H1 (cell line): ENCODE data around the gene SECTM1. TPM values are rescaled to one million over a fixed set of nuclear protein-coding genes. Genes with fewer than 3 reads are reported as not detected.

Source experiments
- CTCF ChIA-PET: fragments of 300-600 bp; sonication (Branson Sonifier 250); formaldehyde crosslinking; loops from one replicate; lab custom pipeline; 2021; ENCODE audit not compliant: partially characterized antibody; lab: Charles Lee
- POLR2A ChIA-PET: fragments of 300-600 bp; sonication (Branson Sonifier 250); formaldehyde crosslinking; loops from one replicate; lab custom pipeline; 2021; ENCODE audit warnings: inconsistent platforms; ENCODE audit not compliant: partially characterized antibody; lab: Charles Lee
- DNase-seq, 2 experiments: peaks; one replicate each; pipeline versions ENCODE4 v3.0.0 to v3.0.0-alpha.2; 2010 to 2022; ENCODE audit warnings: low spot score in 2 of 2, low read depth in 1 of 2, mixed read lengths in 1 of 2
- FAIRE-seq: peaks from 2 replicates; lab custom pipeline; 2011; peaks lifted over from hg19 to GRCh38; lab: Jason Lieb, UNC
- H2AFZ ChIP-seq: 2 replicates; pipeline ENCODE4 v1.8.1; 2012; ENCODE audit warnings: low read length, inconsistent platforms
- H2AK5ac ChIP-seq: 2 replicates; pipeline ENCODE4 v1.6.1; 2013; ENCODE audit warnings: low read depth, low read length
- H2BK120ac ChIP-seq: replicated peaks from 2 replicates; pipeline ENCODE3; 2013; ENCODE audit warnings: low read depth, low read length, inconsistent platforms
- H2BK12ac ChIP-seq: 2 replicates; pipeline ENCODE4 v1.6.1; 2013; ENCODE audit warnings: low read depth, low read length
- H2BK15ac ChIP-seq: 2 replicates; pipeline ENCODE4 v1.6.1; 2013; ENCODE audit warnings: low read length
- H2BK20ac ChIP-seq: 2 replicates; pipeline ENCODE4 v1.6.1; 2013; ENCODE audit warnings: low read length
- H2BK5ac ChIP-seq: 2 replicates; pipeline ENCODE4 v1.6.1; 2013; ENCODE audit warnings: low read depth, low read length
- H3K14ac ChIP-seq: 2 replicates; pipeline ENCODE4 v1.6.1; 2013; ENCODE audit warnings: inconsistent platforms; ENCODE audit not compliant: insufficient read length
- H3K18ac ChIP-seq: 2 replicates; pipeline ENCODE4 v1.6.1; 2013; ENCODE audit warnings: low read length; ENCODE audit errors: extremely low read depth
- H3K23ac ChIP-seq: 2 replicates; pipeline ENCODE4 v1.6.1; 2013; ENCODE audit warnings: inconsistent platforms; ENCODE audit not compliant: insufficient read length
- H3K23me2 ChIP-seq: 2 replicates; pipeline ENCODE4 v1.6.1; 2013; ENCODE audit warnings: low read depth, low read length
- H3K27ac ChIP-seq: 2 replicates; pipeline ENCODE4 v1.6.1; 2011; ENCODE audit warnings: low read depth, low read length, inconsistent platforms
- H3K27me3 ChIP-seq, 4 experiments: replicated peaks in 1 of 4; 1 replicate in 1 of 4; 2 replicates in 3 of 4; pipeline versions ENCODE4 v1.6.1 to v1.8.1; 2011 to 2013; ENCODE audit warnings: low read length in 3 of 4, mild to moderate bottlenecking in 3 of 4, inconsistent platforms in 2 of 4, mixed read lengths in 2 of 4, moderate library complexity in 1 of 4; ENCODE audit not compliant: control insufficient read depth in 3 of 4, insufficient read depth in 3 of 4; ENCODE audit errors: extremely low read depth in 1 of 4
- H3K36me3 ChIP-seq, 4 experiments: 2 replicates each; pipeline versions ENCODE4 v1.6.1 to v1.8.1; 2011 to 2013; ENCODE audit warnings: mild to moderate bottlenecking in 4 of 4, low read length in 3 of 4, moderate library complexity in 2 of 4, control low read depth in 1 of 4, inconsistent platforms in 1 of 4; ENCODE audit not compliant: insufficient read depth in 4 of 4, control insufficient read depth in 2 of 4
- H3K4ac ChIP-seq: replicated peaks from 2 replicates; pipeline ENCODE3; 2013; ENCODE audit warnings: low read length, low read depth, mixed read lengths, inconsistent platforms; ENCODE audit not compliant: insufficient read length
- H3K4me1 ChIP-seq, 4 experiments: replicated peaks in 1 of 4; 1 replicate in 1 of 4; 2 replicates in 3 of 4; pipeline versions ENCODE4 v1.6.1 to v1.8.1; 2011 to 2013; ENCODE audit warnings: low read length in 3 of 4, inconsistent platforms in 2 of 4, mixed read lengths in 1 of 4; ENCODE audit not compliant: insufficient read depth in 4 of 4, control insufficient read depth in 3 of 4
- H3K4me2 ChIP-seq, 2 experiments: 2 replicates each; pipeline versions ENCODE4 v1.6.1 to v1.8.1; 2011 to 2013; ENCODE audit warnings: low read depth in 2 of 2, low read length in 2 of 2, control low read depth in 1 of 2, inconsistent platforms in 1 of 2, mild to moderate bottlenecking in 1 of 2; ENCODE audit not compliant: insufficient read depth in 1 of 2
- H3K4me3 ChIP-seq, 4 experiments: fragments of 200-600, 300-600 bp in 1 of 4; sonication (generic), shearing (Covaris generic), sonication (Bioruptor Twin) in 1 of 4; 2 replicates each; pipeline versions ENCODE4 v1.5.1 to v1.8.1; 2011 to 2016; ENCODE audit warnings: low read length in 4 of 4, low read depth in 3 of 4, control low read depth in 2 of 4, inconsistent platforms in 2 of 4, mild to moderate bottlenecking in 2 of 4, mixed read lengths in 1 of 4, moderate library complexity in 1 of 4; ENCODE audit not compliant: insufficient read depth in 2 of 4; ENCODE audit errors: extremely low read depth in 1 of 4
- H3K56ac ChIP-seq: replicated peaks from 2 replicates; pipeline ENCODE3; 2013; ENCODE audit warnings: low read depth, mild to moderate bottlenecking, mixed read lengths, low read length, inconsistent platforms; ENCODE audit not compliant: insufficient read length
- H3K79me1 ChIP-seq: 2 replicates; pipeline ENCODE4 v1.6.1; 2013; ENCODE audit warnings: low read depth, low read length, control low read depth
- H3K79me2 ChIP-seq, 2 experiments: 2 replicates each; pipeline versions ENCODE4 v1.6.1 to v1.8.1; 2012 to 2013; ENCODE audit warnings: low read length in 2 of 2, mild to moderate bottlenecking in 2 of 2, inconsistent platforms in 1 of 2; ENCODE audit not compliant: insufficient read depth in 2 of 2, control insufficient read depth in 1 of 2
- H3K9ac ChIP-seq, 4 experiments: replicated peaks in 1 of 4; 1 replicate in 1 of 4; 2 replicates in 3 of 4; pipeline versions ENCODE4 v1.6.1 to v1.8.1; 2011 to 2013; ENCODE audit warnings: low read depth in 3 of 4, low read length in 3 of 4, control low read depth in 2 of 4, mild to moderate bottlenecking in 2 of 4, moderate library complexity in 2 of 4, inconsistent platforms in 1 of 4; ENCODE audit errors: extremely low read depth in 1 of 4
- H3K9me3 ChIP-seq, 2 experiments: 2 replicates each; pipeline versions ENCODE4 v1.6.1 to v1.8.1; 2012 to 2013; ENCODE audit warnings: mild to moderate bottlenecking in 2 of 2, moderate library complexity in 2 of 2, control low read depth in 1 of 2, inconsistent platforms in 1 of 2, low read depth in 1 of 2, low read length in 1 of 2, mixed read lengths in 1 of 2; ENCODE audit not compliant: insufficient read depth in 2 of 2
- H4K20me1 ChIP-seq, 2 experiments: replicated peaks in 1 of 2; 2 replicates each; pipeline versions ENCODE3 to v1.8.1; 2011 to 2013; ENCODE audit warnings: inconsistent platforms in 2 of 2, low read length in 2 of 2, mild to moderate bottlenecking in 1 of 2; ENCODE audit not compliant: insufficient read depth in 2 of 2, control insufficient read depth in 1 of 2
- H4K5ac ChIP-seq: 2 replicates; pipeline ENCODE4 v1.6.1; 2013; ENCODE audit warnings: low read length, low read depth, mixed read lengths, inconsistent platforms; ENCODE audit not compliant: insufficient read length
- H4K8ac ChIP-seq: 2 replicates; pipeline ENCODE4 v1.8.0; 2013; ENCODE audit warnings: mild to moderate bottlenecking, moderate library complexity, low read length, inconsistent platforms; ENCODE audit not compliant: insufficient read depth; ENCODE audit errors: extremely low read depth
- H4K91ac ChIP-seq: replicated peaks from 2 replicates; pipeline ENCODE3; 2013; ENCODE audit warnings: low read length, mixed read lengths, inconsistent platforms; ENCODE audit not compliant: insufficient read length
- E2F6 ChIP-seq: IDR thresholded peaks from 2 replicates; pipeline ENCODE4 v1.6.1; 2012; ENCODE audit warnings: inconsistent platforms
- KDM4A ChIP-seq: IDR thresholded peaks from one replicate; pipeline ENCODE4 v1.7.1; 2012; ENCODE audit warnings: low read depth, mild to moderate bottlenecking, moderate library complexity, low read length, inconsistent platforms; ENCODE audit not compliant: severe bottlenecking
- SIX5 ChIP-seq: IDR thresholded peaks from 2 replicates; pipeline ENCODE4 v1.6.1; 2011; ENCODE audit warnings: mild to moderate bottlenecking, low read depth, low read length
- TAF7 ChIP-seq: optimal IDR thresholded peaks from 2 replicates; pipeline ENCODE3; 2011; ENCODE audit warnings: low read depth, mild to moderate bottlenecking, inconsistent platforms, low read length, moderate library complexity, borderline replicate concordance
- WGBS, 2 experiments: shearing (Covaris generic) in 1 of 2; methylation state at CpG; one replicate each; pipeline versions ENCODE4 v1.1.6 to v1.1.7; 2013 to 2015; ENCODE audit warnings: low lambda C conversion rate in 2 of 2, mixed read lengths in 2 of 2, inconsistent platforms in 1 of 2, low coverage in 1 of 2, missing lambda C conversion rate in 1 of 2; ENCODE audit not compliant: insufficient replicate concordance in 2 of 2, insufficient coverage in 1 of 2, insufficient read length in 1 of 2; ENCODE audit errors: extremely low coverage in 1 of 2, missing lambda C conversion rate in 1 of 2; 5-methylcytosine and 5-hydroxymethylcytosine counted together
- polyA plus RNA-seq, 7 experiments: library from polyadenylated mRNA; depleted of rRNA in 3 of 7; stranded (reverse) in 5 of 7; unstranded in 2 of 7; fragments of >200 nt in 5 of 7; fragments of 200-250 nt in 2 of 7; gene quantifications; 1 replicate in 5 of 7; 2 replicates in 1 of 7; 4 replicates in 1 of 7; pipeline versions ENCODE4 v1.2.1 to v1.2.3, GENCODE V29; 2011 to 2013; ENCODE audit warnings: missing spikeins in 2 of 7, mixed read lengths in 2 of 7
- total RNA-seq: library from RNA; stranded (reverse); fragmentation: NEBNext Ultra II Directional; extraction: Animal tissue kit (Norgen Biotek cat#: 25700); gene quantifications from 2 replicates; pipeline ENCODE4 v1.2.1, GENCODE V29; 2021
- TF ChIP-seq, protein P1 (sequence below): IDR thresholded peaks from 2 replicates; pipeline ENCODE4 v1.6.1; 2012; ENCODE audit warnings: inconsistent platforms

SECTM1 gene
- total and polyA plus RNA-seq, 2 of the 8 experiments (the other 6 are each of a cell fraction or from before 2014, with no cell fraction given), result 0.20 to 0.65 TPM

- Histone ChIP-seq H3K4me3 (no peak overlapping the region), H4K20me1 (peaks cover 0 to 11% of the 10 kb centered on the region in 2 experiments), H2AK5ac (no peak overlapping the region), H2BK120ac (peak overlapping the region; percentile 81), H3K79me2 (no peaks in the 10 kb centered on the region), H3K9ac (no peak overlapping the region), H3K56ac (no peak overlapping the region), H2BK20ac (no peak overlapping the region), H3K36me3 (no peaks in the 10 kb centered on the region; a peak in 1 of 8 replicates), H3K18ac (no peak overlapping the region), H4K91ac (no peak overlapping the region), H3K79me1 (no peaks in the 10 kb centered on the region; the same call in 1 of the 2 replicates), H3K23me2 (no peaks in the 10 kb centered on the region; the same call in 1 of the 2 replicates), H4K5ac (no peak overlapping the region), H3K4me1 (peaks cover 0 to 15% (median 5%) of the 10 kb centered on the region in 4 experiments; a peak in 6 of 7 replicates), H3K4me2 (peak overlapping the region in 1 of 2 experiments; percentile 12; a peak in 1 of 4 replicates), H3K23ac (no peak overlapping the region), H2BK15ac (no peak overlapping the region), H4K8ac (no peak overlapping the region), H2BK5ac (0 out of 2 replicates have a peak overlapping the region, but pooled peaks have one; percentile 66), H3K27me3 (peaks cover 0 to 5% (median 4%) of the 10 kb centered on the region in 4 experiments; a peak in 3 of 7 replicates), H3K9me3 (no peaks in the 10 kb centered on the region), H2BK12ac (no peak overlapping the region), H3K4ac (no peak overlapping the region), H3K14ac (no peak overlapping the region), H3K27ac (no peak overlapping the region), H2AFZ (no peak overlapping the region)
- no peak for DNase-seq
- ChIA-PET CTCF (interaction anchor here (0.7 to 1.0 kb wide), 2 partner anchors 22 to 24 kb away, joined by 3 read pairs; no protein-coding TSS in a partner anchor), POLR2A (no interaction called here)
- 75% methylated on average over 16 of the region's 16 CpGs; no CpG with 5 or more reads in 1 of the 2 experiments for WGBS, 2 experiments
- no peak for FAIRE-seq
- TF ChIP-seq TAF7 (no peak), SIX5 (no peak), KDM4A (no peak), E2F6 (peak; percentile 74)
- TF ChIP-seq, protein P1, sequence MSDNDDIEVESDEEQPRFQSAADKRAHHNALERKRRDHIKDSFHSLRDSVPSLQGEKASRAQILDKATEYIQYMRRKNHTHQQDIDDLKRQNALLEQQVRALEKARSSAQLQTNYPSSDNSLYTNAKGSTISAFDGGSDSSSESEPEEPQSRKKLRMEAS, result peak; percentile 89
Observed at GRCh38 chr17:82278786-82279391, 54.7 kb downstream of the SECTM1 start.
